T-helper 1 cell treated with Interleukin-12 subunit alpha and Interleukin-12 subunit beta and Interleukin-4 antibody, amounts not matched to agents 30 ng/mL and 1 ng/mL, for 36 hours (primary cell): Measurements from ENCODE around the gene LCN2. TPM values are rescaled to one million over a fixed set of nuclear protein-coding genes. Genes with fewer than 3 reads are reported as not detected.
"Not testable (repeated sequence)": the region's sequence is repeated elsewhere in the genome, so short reads cannot be mapped to it uniquely, and the experiment has no call there.

Experiments
- intact Hi-C: fragments of 100-400 bp; cut with micrococcal nuclease; formaldehyde crosslinking; loops from one replicate; pipeline ENCODE4 v1.15.1; 2024
- total RNA-seq: library from RNA; stranded (reverse); gene quantifications from 2 replicates; pipeline ENCODE4 v1.2.3, GENCODE V29; 2022

Gene LCN2
- total RNA-seq, 1 donor from 2014 or later = not detected

DNA sequence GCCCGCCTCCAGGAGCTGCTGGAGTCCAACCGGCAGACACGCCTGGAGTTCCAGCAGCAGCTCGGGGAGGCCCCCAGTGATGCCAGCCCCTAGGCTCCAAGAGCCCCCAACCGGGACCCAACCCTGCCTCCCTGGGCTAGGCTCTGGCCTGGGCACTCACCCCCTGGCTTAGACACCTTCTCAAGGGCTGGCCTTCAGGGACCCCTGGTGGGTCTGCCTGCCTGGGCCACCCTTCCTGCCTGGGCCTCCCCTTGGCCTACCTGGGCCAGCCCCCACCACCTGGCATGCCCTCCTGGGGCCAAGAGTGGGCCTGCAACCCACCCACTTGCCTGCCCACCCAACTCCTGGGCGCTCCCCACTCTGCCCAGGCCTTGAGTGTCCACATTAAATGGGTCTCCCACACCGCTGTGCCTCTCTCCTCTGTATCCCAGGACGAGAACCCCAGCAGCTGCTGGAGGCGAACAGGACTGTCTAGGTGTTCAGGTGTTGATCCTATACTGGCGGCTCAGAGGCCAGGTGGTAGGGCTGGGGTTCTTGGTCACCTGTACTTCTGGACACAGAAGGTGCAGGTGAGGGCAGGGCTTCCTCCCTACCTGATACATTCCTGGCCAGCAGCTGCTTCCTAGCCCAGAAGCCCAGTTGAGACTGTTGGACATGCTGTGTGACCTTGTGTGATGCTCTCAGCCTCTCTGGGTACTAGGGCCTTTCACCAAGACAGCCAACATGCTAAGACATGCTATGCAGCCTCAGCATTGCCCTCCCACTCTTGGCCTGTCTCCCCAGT, 14.5 kb downstream of the LCN2 start:
- intact Hi-C loops = no loop called here

DNA sequence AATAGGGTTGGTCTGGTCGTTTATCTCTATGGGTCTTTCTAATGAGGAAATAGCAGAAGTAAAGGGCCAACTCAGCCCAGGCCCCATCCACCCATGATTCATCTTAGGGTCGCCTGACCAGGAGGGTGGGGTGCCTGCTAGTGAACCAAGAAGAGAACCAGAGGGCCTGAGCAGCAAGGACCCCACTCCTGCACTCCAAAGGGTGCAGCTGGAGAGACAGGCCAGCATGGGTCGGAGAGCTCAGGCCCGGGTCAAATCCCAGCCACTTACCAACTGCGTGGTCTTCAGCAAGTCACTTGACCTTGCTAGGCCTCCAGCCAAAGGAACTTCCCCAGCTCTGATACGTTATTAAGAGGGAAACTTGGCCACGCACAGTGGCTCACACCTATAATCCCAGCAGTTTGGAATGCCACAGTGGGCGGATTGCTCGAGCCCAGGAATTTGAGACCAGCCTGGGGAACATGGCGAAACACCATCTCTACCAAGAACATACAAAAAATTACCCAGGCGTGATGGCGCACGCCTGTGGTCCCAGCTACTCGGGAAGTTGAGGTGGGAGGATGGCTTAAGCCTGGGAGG, 15.1 kb downstream of the LCN2 start:
- intact Hi-C loops = no loop called here

DNA sequence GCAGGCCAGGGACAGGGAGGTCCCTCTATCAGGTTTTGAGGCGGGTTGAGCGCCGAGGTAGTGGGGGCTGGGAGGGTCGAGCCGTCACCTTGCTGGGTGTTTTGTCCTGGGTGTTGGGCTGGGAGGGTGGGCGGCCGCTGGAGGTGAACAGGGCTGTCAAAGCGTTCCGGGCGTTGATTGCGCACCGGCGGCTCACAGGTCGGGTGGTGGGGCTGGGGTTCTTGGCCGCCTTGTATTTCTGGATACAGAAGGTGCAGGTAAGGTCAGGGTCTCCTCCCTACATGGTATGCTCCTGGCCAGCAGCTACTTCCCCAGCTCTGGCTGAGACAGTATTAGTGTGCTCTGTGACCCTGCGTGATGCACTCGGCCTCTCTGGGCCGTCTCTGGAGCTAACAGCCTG, 16.9 kb downstream of the LCN2 start:
- intact Hi-C loops = no loop called here

DNA sequence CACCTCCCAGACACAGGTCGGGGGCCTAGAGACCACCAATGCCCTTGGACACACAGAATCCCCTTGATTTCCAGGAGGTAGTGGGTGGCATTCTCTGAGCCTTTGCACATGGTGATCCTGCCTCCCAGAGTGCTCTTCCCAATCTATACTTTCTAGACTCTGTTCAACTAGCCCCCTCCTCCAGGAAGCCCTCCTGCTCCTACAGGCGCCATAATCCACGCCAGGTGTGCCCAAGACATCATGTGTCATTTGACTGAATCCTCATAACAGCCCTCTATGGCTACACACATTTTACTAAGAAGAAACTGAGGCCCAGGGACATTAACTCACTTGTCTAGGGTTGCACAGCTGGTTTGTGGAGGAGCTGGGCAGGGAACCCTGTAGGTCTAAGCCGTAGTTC, 18.0 kb downstream of the LCN2 start:
- intact Hi-C loops = no loop called here

GRCh38 chr9:128168731-128169308, 19.6 kb downstream of the LCN2 start:
- intact Hi-C loops = no loop called here

- intact Hi-C loops = no loop called here
These were observed 20.2 kb downstream of the LCN2 start for GRCh38 chr9:128169492-128169891.

DNA sequence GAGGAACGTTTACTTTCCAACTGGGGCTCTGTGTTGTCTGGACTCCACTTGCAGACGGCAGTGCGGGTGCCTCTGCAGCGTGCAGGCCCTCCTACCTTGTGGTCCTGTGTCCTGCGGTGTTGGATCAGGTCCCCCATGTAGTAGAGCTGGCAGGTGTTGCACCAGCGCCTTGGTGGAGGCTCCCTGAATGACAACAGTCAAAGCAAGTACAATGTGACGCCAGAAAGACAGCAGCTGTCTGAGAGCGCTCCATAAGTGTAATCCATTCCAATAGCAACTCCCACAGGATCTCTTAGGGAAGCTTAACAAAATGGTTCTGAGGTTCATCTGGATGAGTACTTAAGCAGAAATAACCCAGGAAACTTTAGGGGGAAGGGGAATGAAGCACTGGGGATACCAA, 20.7 kb downstream of the LCN2 start:
- intact Hi-C loops = no loop called here

- intact Hi-C loops = no loop called here
These were observed 24.8 kb downstream of the LCN2 start for GRCh38 chr9:128174062-128174461.

- intact Hi-C loops = no loop called here
These were observed 25.9 kb downstream of the LCN2 start for GRCh38 chr9:128175102-128175563.

GRCh38 chr9:128175726-128176125, 26.5 kb downstream of the LCN2 start:
- intact Hi-C loops = no loop called here

DNA sequence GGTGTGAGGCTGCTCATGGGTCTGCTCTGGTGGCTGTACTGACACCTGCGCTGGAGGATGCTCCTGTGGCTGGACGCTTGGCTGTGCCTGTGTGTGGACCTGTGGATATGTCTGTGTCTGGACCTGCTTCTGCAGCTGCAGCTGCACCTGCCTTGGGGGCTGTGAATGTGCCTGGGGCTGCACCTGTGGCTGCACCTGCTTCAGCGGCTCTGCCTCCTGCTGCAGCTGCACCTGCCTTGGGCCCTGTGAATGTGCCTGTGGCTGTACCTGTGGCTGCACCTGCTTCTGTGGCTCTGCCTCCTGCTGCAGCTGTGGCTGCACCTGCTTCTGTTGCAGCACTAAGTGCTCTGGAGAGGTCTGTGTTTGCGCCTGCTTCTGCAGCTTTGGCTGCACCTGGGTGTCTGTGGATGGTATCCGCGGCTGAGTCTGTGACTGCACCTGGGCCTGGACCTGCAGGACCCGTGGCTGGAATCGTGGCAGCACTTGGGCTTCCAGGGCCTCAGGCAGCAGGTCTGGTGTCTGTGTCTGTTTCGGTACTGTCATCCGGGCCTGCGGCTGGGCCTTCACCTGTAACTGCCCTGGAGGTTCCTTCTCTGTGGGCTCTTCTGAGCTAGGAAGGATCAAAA, 29.7 kb downstream of the LCN2 start:
- intact Hi-C loops = no loop called here

GRCh38 chr9:128180001-128180400, 30.7 kb downstream of the LCN2 start:
- intact Hi-C loops = no loop called here

DNA sequence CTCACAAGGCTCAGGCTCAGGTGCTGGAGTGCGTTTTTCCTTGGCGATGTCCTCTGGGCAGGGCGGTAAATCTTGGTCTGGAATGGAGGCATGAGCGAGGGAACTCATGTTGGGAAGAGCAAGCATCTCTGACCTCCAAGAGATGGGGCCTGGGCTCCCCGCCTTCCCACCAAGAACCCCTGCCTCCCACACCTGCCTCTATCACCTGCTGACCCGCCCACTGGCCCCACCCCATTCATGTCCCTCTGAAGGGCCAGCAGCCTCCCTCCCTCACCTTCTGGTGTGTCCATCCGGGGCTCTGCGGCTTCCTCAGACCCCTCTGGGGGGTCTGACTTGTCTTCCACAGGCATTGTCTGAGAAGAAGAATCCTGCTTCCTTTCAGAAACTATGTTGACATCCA, 31.2 kb downstream of the LCN2 start:
- intact Hi-C loops = no loop called here

GRCh38 chr9:128181480-128181879, 32.2 kb downstream of the LCN2 start:
- intact Hi-C loops = not testable (repeated sequence)

- intact Hi-C loops = no loop called here
These were observed 33.8 kb downstream of the LCN2 start for GRCh38 chr9:128182893-128183588.

DNA sequence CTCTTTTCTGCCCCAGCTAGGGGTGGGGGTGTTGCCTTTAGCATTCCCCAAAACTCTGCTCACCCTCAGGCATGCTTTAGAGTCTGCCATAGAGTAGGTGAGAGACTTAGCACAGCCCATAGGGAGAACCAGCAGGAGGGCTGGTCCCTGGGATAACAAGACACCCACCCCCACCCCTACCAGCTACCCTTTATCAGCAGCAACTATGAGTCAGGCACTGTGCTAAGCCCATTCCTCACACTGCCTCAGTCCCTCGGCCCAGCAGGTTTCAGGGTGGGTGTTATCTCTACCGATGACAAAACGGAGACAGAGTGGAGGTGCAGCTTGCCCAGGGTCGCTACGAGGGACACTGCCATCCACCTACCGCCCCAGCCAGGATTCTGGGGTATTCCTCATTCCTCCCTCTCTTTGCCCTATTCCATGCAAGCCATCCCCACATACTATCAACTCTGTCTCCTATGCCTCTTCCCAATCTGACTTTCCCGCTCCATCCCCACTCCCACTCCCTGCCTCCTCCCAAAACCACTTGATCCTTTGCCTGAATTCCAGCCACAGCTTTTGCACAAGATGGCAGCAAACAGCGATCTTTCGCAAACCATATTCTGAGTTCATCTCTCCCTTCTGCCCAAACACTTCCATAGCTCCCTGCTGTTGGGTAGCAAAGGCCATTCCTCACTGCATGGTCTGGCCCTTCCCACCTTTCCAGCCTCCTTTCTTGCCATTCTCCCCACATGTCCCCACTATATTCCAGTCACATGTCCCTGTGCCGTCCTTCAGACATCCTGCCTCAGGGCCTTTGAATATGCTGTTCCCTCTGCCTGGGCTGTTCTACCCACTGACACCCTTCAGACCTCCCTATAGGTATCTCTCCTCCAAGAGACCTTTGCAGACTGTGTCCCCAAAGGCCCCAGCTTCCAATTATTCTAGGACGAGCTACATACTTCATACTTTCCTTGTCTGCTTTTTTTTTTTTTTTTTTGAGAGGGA, 37.0 kb downstream of the LCN2 start:
- intact Hi-C loops = no loop called here

DNA sequence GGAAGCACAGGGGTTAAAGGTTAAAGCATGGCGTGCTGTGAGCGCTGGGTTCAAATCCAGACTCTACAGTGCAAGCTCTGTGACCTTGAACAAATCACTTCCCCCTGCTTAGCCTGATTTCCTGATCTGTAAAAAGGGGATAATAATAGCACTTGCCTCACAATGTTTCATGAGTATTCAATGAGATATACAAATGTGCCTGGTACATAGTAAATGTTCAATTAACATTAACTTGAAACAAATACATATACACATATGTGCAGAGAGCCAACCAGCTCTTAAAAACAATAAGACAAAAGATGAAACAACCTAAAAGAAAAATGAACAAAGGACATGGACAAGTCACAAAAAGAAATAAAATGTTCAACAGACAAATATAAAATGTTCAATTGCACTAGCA, 38.1 kb downstream of the LCN2 start:
- intact Hi-C loops = no loop called here

- intact Hi-C loops = no loop called here
These were observed 39.0 kb downstream of the LCN2 start for GRCh38 chr9:128188209-128188608.

GRCh38 chr9:128190013-128190412, 40.8 kb downstream of the LCN2 start:
- intact Hi-C loops = loop anchor here (2.0 to 5.0 kb wide), 4 partner anchors 29 to 362 kb away; partner anchors contain the start of genes COQ4, SPTAN1, TRUB2 and URM1
